Testis (tissue), 2 donors: ENCODE results near the gene PSD2.

Source experiments
- POLR2A ChIP-seq: fragments of 450-650 bp; IDR thresholded peaks from one replicate; pipeline ENCODE4 v1.6.1; 2017; ENCODE audit warnings: antibody characterized with exemption, mild to moderate bottlenecking, moderate library complexity
- TF ChIP-seq, protein P1 (sequence below), 3 experiments: fragments of 450-650 bp in 2 of 3; fragments of 200-600 bp in 1 of 3; sonication (generic) in 1 of 3; IDR thresholded peaks; one replicate each; pipeline ENCODE4 v1.5.1; 2016 to 2019; ENCODE audit warnings: antibody characterized with exemption in 3 of 3, mild to moderate bottlenecking in 2 of 3, moderate library complexity in 1 of 3

DNA sequence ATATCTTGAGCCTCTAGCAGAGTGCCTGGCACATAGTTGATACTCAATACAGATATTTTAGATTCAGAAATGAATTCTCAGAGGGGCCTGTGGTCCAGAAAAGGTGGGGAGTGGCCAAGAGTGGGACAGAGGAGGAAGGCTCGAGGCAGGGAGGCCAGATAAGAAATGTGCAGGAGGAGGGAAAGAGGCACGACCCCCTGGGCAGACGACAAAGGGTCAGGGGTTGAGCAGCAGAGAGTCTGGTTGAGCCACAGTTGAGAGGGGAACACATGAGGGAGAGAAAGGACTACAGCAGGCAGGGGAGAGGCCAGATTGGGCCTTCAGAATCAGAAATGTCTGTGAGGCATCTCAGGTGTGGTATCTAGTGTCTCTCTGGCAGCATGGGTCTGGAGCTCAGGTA lies 89.1 kb downstream of the PSD2 start:
- TF ChIP-seq POLR2A = no peak
- TF ChIP-seq, protein P1, sequence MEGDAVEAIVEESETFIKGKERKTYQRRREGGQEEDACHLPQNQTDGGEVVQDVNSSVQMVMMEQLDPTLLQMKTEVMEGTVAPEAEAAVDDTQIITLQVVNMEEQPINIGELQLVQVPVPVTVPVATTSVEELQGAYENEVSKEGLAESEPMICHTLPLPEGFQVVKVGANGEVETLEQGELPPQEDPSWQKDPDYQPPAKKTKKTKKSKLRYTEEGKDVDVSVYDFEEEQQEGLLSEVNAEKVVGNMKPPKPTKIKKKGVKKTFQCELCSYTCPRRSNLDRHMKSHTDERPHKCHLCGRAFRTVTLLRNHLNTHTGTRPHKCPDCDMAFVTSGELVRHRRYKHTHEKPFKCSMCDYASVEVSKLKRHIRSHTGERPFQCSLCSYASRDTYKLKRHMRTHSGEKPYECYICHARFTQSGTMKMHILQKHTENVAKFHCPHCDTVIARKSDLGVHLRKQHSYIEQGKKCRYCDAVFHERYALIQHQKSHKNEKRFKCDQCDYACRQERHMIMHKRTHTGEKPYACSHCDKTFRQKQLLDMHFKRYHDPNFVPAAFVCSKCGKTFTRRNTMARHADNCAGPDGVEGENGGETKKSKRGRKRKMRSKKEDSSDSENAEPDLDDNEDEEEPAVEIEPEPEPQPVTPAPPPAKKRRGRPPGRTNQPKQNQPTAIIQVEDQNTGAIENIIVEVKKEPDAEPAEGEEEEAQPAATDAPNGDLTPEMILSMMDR (IDR thresholded peaks at IDR 0.05) = no peak
